DND-41 (cell line): ENCODE results near the gene ZDHHC7.

ENCODE experiments used
- CTCF ChIP-seq: IDR thresholded peaks from 2 replicates; pipeline ENCODE4 v1.5.1; 2012; ENCODE audit warnings: borderline replicate concordance, low read length, moderate library complexity, mild to moderate bottlenecking; ENCODE audit not compliant: poor library complexity, severe bottlenecking; ENCODE audit errors: extremely low read depth
- EZH2 ChIP-seq: IDR thresholded peaks from 3 replicates; pipeline ENCODE4 v1.6.1; 2012; ENCODE audit warnings: borderline replicate concordance, low read depth, mild to moderate bottlenecking, moderate library complexity, low read length, inconsistent platforms; ENCODE audit not compliant: severe bottlenecking

GRCh38 chr16:85033171-85033570 lies 21.8 kb upstream of the ZDHHC7 start:
- TF ChIP-seq CTCF = no peak
- no peak for TF ChIP-seq EZH2
